ENCODE measurements around the gene RBM4B. TPM values are rescaled to one million over a fixed set of nuclear protein-coding genes. Genes with fewer than 3 reads are reported as not detected.
"Not testable (repeated sequence)": the region's sequence is repeated elsewhere in the genome, so short reads cannot be mapped to it uniquely, and the experiment has no call there.

RBM4B gene
- 1 to 10 TPM; 8.9 to 9.2 TPM for total RNA-seq

DNA sequence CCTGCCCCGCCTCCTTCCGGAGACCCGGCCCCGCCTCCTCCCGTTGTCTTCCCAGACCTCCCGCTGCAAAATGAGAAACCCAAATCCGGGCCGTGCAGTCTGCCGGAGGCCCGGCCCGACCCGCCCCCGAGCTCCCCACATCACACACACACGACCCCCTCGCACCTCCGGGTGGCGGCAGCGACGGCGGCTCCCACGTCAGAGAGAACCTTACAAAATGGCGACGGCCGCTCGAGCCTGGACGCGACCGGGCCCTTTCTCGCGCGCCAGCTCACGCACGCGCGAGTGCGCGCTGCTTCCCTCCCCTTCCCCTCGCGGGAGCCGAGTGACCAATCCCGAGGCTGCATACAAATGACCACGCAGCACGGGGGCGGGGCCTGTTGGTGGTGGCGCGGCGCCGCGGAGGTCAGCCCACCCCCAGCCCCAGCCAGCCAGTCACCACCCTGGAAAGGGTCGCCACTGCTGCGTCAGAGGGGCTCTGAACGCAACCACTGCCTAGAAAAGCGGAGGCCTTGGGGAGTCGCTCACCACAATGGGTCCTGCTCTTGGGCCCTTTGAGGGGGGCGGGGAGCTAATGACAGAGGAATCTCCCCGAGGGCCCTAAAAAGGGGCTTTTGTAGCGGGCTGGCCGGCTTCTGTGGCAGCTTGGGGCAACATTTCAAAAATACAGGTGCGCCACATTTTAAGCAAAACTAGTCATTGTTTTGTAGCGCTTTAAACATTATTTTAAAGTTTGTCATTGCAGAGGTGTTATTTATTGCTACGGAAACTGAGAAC is at the start of gene RBM4B:
TSS of gene RBM4B (minus strand) at position 289 of the 777 bp plus-strand sequence. CDS start 808 bp downstream, outside the sequence.
- TF ChIP-seq CTCF (IDR thresholded peaks at IDR 0.05): no peak
- peak; percentile 91 for DNase-seq (ENCODE audit: low spot score)
- Histone ChIP-seq H3K4me3 (peak within 1 kb of the TSS; percentile 88), H3K27me3 (replicated peaks; ENCODE audit: insufficient read depth) (no peaks in the 10 kb centered on the region), H3K27ac (peak within 1 kb of the TSS; percentile 95 to 96), H3K36me3 (no peaks in the 10 kb centered on the region), H3K9me3 (no peaks in the 10 kb centered on the region), H3K4me1 (ENCODE audit: control insufficient read depth in 1 of 2, low read depth in 2 of 2) (peaks cover 13 to 34% of the 10 kb centered on the region in 2 donors)
- ATAC-seq (ENCODE audit: insufficient number of reproducible peaks, low FRiP score, low read depth): peak; percentile 91

GRCh38 chr11:66725647-66726046 is 48.0 kb upstream of the RBM4B start:
- TF ChIP-seq CTCF (IDR thresholded peaks at IDR 0.05): no peak
- Histone ChIP-seq H3K4me1 (ENCODE audit: control insufficient read depth in 1 of 2, low read depth in 2 of 2) (peaks cover 0 to 12% of the 10 kb centered on the region in 2 donors), H3K27me3 (replicated peaks; ENCODE audit: insufficient read depth) (no peaks in the 10 kb centered on the region), H3K9me3 (no peaks in the 10 kb centered on the region), H3K4me3 (no peak overlapping the region), H3K36me3 (no peaks in the 10 kb centered on the region), H3K27ac (no peak overlapping the region)
- ATAC-seq (ENCODE audit: insufficient number of reproducible peaks, low FRiP score, low read depth) (no peak), DNase-seq (ENCODE audit: low spot score) (no peak)

DNA sequence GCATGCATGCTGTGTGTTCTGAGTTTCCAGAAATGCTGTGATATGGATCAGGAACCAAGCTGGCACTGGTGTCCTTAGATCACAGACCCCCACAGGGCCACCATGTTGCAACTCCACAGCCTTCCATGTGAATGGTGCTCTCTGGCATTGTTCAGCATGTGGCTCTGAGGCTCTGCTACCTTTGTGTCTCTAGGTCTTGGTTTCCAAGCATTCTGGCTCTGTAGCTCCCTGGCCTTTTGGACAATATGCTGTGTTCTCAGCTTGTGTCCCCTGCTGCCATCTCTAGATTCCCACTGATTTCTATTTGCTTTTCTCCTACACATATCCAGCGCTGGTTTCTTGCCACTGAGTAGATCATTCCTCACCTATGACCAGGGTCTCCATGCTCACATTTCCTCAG is 47.4 kb upstream of the RBM4B start:
- Histone ChIP-seq H3K27ac (no peak overlapping the region), H3K4me3 (no peak overlapping the region), H3K36me3 (no peaks in the 10 kb centered on the region), H3K4me1 (ENCODE audit: control insufficient read depth in 1 of 2, low read depth in 2 of 2) (peaks cover 0 to 12% of the 10 kb centered on the region in 2 donors), H3K27me3 (replicated peaks; ENCODE audit: insufficient read depth) (no peaks in the 10 kb centered on the region), H3K9me3 (no peaks in the 10 kb centered on the region)
- ATAC-seq (ENCODE audit: insufficient number of reproducible peaks, low FRiP score, low read depth) (no peak), DNase-seq (ENCODE audit: low spot score) (no peak)
- no peak for TF ChIP-seq CTCF (IDR thresholded peaks at IDR 0.05)

DNA sequence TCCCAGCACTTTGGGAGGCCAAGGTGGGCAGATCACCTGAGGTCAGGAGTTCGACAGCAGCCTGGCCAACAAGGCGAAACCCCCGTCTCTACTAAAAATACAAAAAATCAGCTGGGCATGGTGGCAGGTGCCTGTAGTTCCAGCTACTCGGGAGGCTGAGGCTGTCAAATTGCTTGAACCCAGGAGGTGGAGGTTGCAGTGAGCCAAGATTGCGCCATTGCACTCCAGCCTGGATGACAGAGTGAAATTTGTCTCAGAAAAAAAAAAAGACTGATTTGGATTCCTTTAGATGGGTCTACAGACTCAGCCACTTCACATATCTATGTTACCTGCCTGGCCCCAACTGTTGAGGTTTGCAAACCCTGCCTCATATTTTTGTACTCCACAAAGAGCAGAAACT is 46.5 kb upstream of the RBM4B start:
- not testable (repeated sequence) for ATAC-seq (ENCODE audit: insufficient number of reproducible peaks, low FRiP score, low read depth); H3K27ac ChIP-seq; H3K4me3 ChIP-seq; H3K9me3 ChIP-seq; H3K36me3 ChIP-seq; DNase-seq (ENCODE audit: low spot score); H3K27me3 ChIP-seq (replicated peaks; ENCODE audit: insufficient read depth)
- H3K4me1 ChIP-seq (ENCODE audit: control insufficient read depth in 1 of 2, low read depth in 2 of 2): peaks cover 0 to 12% of the 10 kb centered on the region in 2 donors

GRCh38 chr11:66723693-66724092 is 46.0 kb upstream of the RBM4B start:
- no peak for DNase-seq (ENCODE audit: low spot score)
- no peak for ATAC-seq (ENCODE audit: insufficient number of reproducible peaks, low FRiP score, low read depth)

More at GRCh38 chr11:66723693-66724092, 46.0 kb upstream of the RBM4B start:
- H3K27ac ChIP-seq: no peak overlapping the region
- H3K36me3 ChIP-seq: no peaks in the 10 kb centered on the region
- no peak for TF ChIP-seq CTCF (IDR thresholded peaks at IDR 0.05)
- no peaks in the 10 kb centered on the region for H3K27me3 ChIP-seq (replicated peaks; ENCODE audit: insufficient read depth)
- H3K9me3 ChIP-seq: no peaks in the 10 kb centered on the region
- no peak overlapping the region for H3K4me3 ChIP-seq
- peaks cover 0 to 11% of the 10 kb centered on the region in 2 donors for H3K4me1 ChIP-seq (ENCODE audit: control insufficient read depth in 1 of 2, low read depth in 2 of 2)
